ENCODE data around the gene MRPS15.
A peak's percentile ranks its signal among the peaks of the same experiment; 100 is the strongest.
"Not testable (repeated sequence)": the region's sequence is repeated elsewhere in the genome, so short reads cannot be mapped to it uniquely, and the experiment has no call there.

Gene MRPS15

GRCh38 chr1:36489258-36490051 lies 25.3 kb upstream of the MRPS15 start:
- DNase-seq (ENCODE audit: low read depth in 1 of 2, low spot score in 1 of 2), result peak in 1 of 2 experiments; percentile 49
- H3K27ac ChIP-seq (replicated peaks), result peak overlapping the region; percentile 28
- peak; percentile 81 for TF ChIP-seq SPI1 (IDR thresholded peaks at IDR 0.05; ENCODE audit: borderline replicate concordance, low read depth)
- not testable (repeated sequence) for H3K27me3 ChIP-seq (ENCODE audit: insufficient read depth, poor library complexity, severe bottlenecking); H3K4me3 ChIP-seq (replicated peaks; ENCODE audit: insufficient read depth, low read length)

GRCh38 chr1:36487906-36488305 lies 23.7 kb upstream of the MRPS15 start:
- peak overlapping the region; percentile 91 for H3K27ac ChIP-seq (replicated peaks)

GRCh38 chr1:36487336-36487725 lies 23.1 kb upstream of the MRPS15 start:
- not testable (repeated sequence) for DNase-seq (ENCODE audit: low read depth in 1 of 2, low spot score in 1 of 2); H3K4me3 ChIP-seq (replicated peaks; ENCODE audit: insufficient read depth, low read length); H3K27me3 ChIP-seq (ENCODE audit: insufficient read depth, poor library complexity, severe bottlenecking)
- H3K27ac ChIP-seq (replicated peaks), result peak overlapping the region; percentile 91

More at GRCh38 chr1:36487906-36488305, 23.7 kb upstream of the MRPS15 start:
- TF ChIP-seq GABPA (IDR thresholded peaks at IDR 0.05; ENCODE audit: low read depth), result no peak
- TF ChIP-seq SPI1 (IDR thresholded peaks at IDR 0.05; ENCODE audit: borderline replicate concordance, low read depth), result no peak
- TF ChIP-seq REST (IDR thresholded peaks at IDR 0.05; ENCODE audit: insufficient replicate concordance, low read depth), result no peak
- no peak for TF ChIP-seq POLR2AphosphoS5 (IDR thresholded peaks at IDR 0.05; ENCODE audit: low read depth)
- no peak for TF ChIP-seq CTCF (IDR thresholded peaks at IDR 0.05; ENCODE audit: insufficient read depth, low read length)
- DNase-seq (ENCODE audit: low read depth in 1 of 2, low spot score in 1 of 2), result no peak
- no peak overlapping the region for H3K4me3 ChIP-seq (replicated peaks; ENCODE audit: insufficient read depth, low read length)
- H3K27me3 ChIP-seq (ENCODE audit: insufficient read depth, poor library complexity, severe bottlenecking), result no peaks in the 10 kb centered on the region

DNA sequence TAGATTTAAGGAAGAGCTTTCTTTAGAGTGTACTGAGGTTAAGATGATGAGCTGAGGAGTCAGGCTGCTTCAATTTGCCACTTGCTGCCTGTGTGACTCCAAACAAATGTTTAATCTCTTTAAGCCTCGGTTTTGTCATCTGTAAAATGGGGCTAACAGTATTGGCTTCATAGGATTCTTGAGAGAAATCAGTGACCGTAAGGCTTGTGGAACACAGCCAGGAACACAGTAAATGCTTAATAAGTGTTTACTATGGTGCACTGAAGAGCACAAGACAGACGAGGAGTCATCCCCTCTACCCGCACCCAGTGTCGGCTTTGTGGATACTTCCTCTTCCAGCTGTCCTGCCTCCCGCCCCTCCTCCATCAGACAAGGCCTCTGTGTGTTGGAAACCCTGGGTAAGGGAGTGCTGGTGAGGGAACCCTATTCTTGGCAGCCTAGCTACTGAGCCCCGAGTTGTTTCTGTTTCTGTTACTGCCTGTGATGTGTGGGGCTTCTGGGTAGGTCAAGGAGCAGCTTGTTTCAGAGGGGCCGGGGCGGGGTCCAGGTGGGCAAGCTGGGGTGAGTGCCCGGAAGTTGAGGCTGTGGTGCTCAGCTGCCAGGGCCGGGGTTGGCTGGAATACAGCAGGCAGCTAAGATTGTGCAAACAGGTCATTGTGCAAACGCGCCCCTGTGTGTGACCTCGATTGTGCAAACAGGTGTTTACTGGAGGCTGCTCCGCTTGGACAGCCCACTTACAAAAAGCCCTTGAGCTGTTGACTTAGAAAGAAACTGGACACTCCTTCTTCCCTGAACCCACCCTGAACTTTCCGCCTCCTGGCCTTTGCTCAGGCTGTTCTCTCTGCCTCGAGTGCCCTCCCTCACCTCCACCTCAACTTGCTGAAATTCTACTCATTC lies 22.5 kb upstream of the MRPS15 start:
- no peak overlapping the region for H3K4me3 ChIP-seq (replicated peaks; ENCODE audit: insufficient read depth, low read length)
- TF ChIP-seq GABPA (IDR thresholded peaks at IDR 0.05; ENCODE audit: low read depth), result peak; percentile 24; the same call in 1 of the 2 replicates
- TF ChIP-seq CTCF (IDR thresholded peaks at IDR 0.05; ENCODE audit: insufficient read depth, low read length), result no peak
- no peak for TF ChIP-seq SPI1 (IDR thresholded peaks at IDR 0.05; ENCODE audit: borderline replicate concordance, low read depth)
- peak; percentile 73 for TF ChIP-seq POLR2AphosphoS5 (IDR thresholded peaks at IDR 0.05; ENCODE audit: low read depth)
- H3K27me3 ChIP-seq (ENCODE audit: insufficient read depth, poor library complexity, severe bottlenecking), result no peaks in the 10 kb centered on the region
- peak overlapping the region; percentile 91 for H3K27ac ChIP-seq (replicated peaks)
- peak; percentile 97 to 99 for DNase-seq (ENCODE audit: low read depth in 1 of 2, low spot score in 1 of 2)

- no peak for DNase-seq (ENCODE audit: low read depth in 1 of 2, low spot score in 1 of 2)
- TF ChIP-seq GABPA (IDR thresholded peaks at IDR 0.05; ENCODE audit: low read depth) (no peak), REST (IDR thresholded peaks at IDR 0.05; ENCODE audit: insufficient replicate concordance, low read depth) (no peak), SPI1 (IDR thresholded peaks at IDR 0.05; ENCODE audit: borderline replicate concordance, low read depth) (peak; percentile 47), CTCF (IDR thresholded peaks at IDR 0.05; ENCODE audit: insufficient read depth, low read length) (no peak), POLR2AphosphoS5 (IDR thresholded peaks at IDR 0.05; ENCODE audit: low read depth) (no peak)
- no peak overlapping the region for H3K4me3 ChIP-seq (replicated peaks; ENCODE audit: insufficient read depth, low read length)
- peak overlapping the region; percentile 91 for H3K27ac ChIP-seq (replicated peaks)
- H3K27me3 ChIP-seq (ENCODE audit: insufficient read depth, poor library complexity, severe bottlenecking), result no peaks in the 10 kb centered on the region
These were observed 21.9 kb upstream of the MRPS15 start for GRCh38 chr1:36486093-36486438.

Data from HL-60 (cell line).